AG04449 (cell line): ENCODE measurements around the gene PDGFD.

Experiments
- CTCF ChIA-PET: fragments of 350-600 bp; formaldehyde crosslinking; extraction: SDS; loops from one replicate; lab custom pipeline; 2021; ENCODE audit warnings: antibody characterized with exemption; lab: Yijun Ruan, JAX
- POLR2A ChIA-PET: fragments of 400-600, 350-600 bp; formaldehyde crosslinking; extraction: SDS; loops from one replicate; lab custom pipeline; 2020; ENCODE audit warnings: antibody characterized with exemption, inconsistent platforms; lab: Yijun Ruan, JAX
- DNase-seq: peaks from one replicate; pipeline ENCODE4 v3.0.0-alpha.2; 2010; ENCODE audit warnings: low read depth, low spot score
- H3K4me3 ChIP-seq: 2 replicates; pipeline ENCODE4 v1.5.1; 2011; ENCODE audit warnings: low read depth, mild to moderate bottlenecking, control low read depth, low read length
- CTCF ChIP-seq: IDR thresholded peaks from one replicate; pipeline ENCODE4 v1.5.1; 2011; ENCODE audit warnings: mild to moderate bottlenecking, moderate library complexity, low read length, control low read depth, inconsistent platforms; ENCODE audit not compliant: insufficient read depth; ENCODE audit errors: missing control alignments

PDGFD gene

GRCh38 chr11:104089481-104089880 is 74.5 kb downstream of the PDGFD start:
- CTCF ChIA-PET = no interaction called here
- no peak overlapping the region for H3K4me3 ChIP-seq
- no peak for TF ChIP-seq CTCF
- no peak for DNase-seq
- POLR2A ChIA-PET = no interaction called here

- POLR2A ChIA-PET = no interaction called here
- no peak for DNase-seq
- no peak overlapping the region for H3K4me3 ChIP-seq
These were observed 77.3 kb downstream of the PDGFD start for GRCh38 chr11:104086621-104087020.

GRCh38 chr11:104078995-104079394 is 85.0 kb downstream of the PDGFD start:
- ChIA-PET CTCF (no interaction called here), POLR2A (no interaction called here)
- H3K4me3 ChIP-seq = no peak overlapping the region
- TF ChIP-seq CTCF = no peak
- no peak for DNase-seq

More at GRCh38 chr11:104086621-104087020, 77.3 kb downstream of the PDGFD start:
- TF ChIP-seq CTCF = no peak
- CTCF ChIA-PET = no interaction called here

GRCh38 chr11:104078245-104078644 is 85.7 kb downstream of the PDGFD start:
- TF ChIP-seq CTCF = no peak
- H3K4me3 ChIP-seq = no peak overlapping the region
- ChIA-PET CTCF (no interaction called here), POLR2A (no interaction called here)
- no peak for DNase-seq

- POLR2A ChIA-PET = no interaction called here
- CTCF ChIA-PET = no interaction called here
- DNase-seq = no peak
- TF ChIP-seq CTCF = no peak
- no peak overlapping the region for H3K4me3 ChIP-seq
These were observed 87.5 kb downstream of the PDGFD start for GRCh38 chr11:104076455-104076854.

GRCh38 chr11:104075706-104076105 is 88.2 kb downstream of the PDGFD start:
- DNase-seq = no peak
- CTCF ChIA-PET = no interaction called here
- H3K4me3 ChIP-seq = no peak overlapping the region
- TF ChIP-seq CTCF = no peak
- POLR2A ChIA-PET = no interaction called here
